Cardiac muscle cell (in vitro differentiated cells and primary cell): Measurements from ENCODE around the gene ZNF611. TPM values are rescaled to one million over a fixed set of nuclear protein-coding genes. Genes with fewer than 3 reads are reported as not detected.
"Not testable (repeated sequence)": the region's sequence is repeated elsewhere in the genome, so short reads cannot be mapped to it uniquely, and the experiment has no call there.

Source experiments
- DNase-seq, 2 donors: peaks; one replicate each; pipeline versions ENCODE4 v3.0.0 to v3.0.0-alpha.2; 2010 to 2017; ENCODE audit warnings: low read depth in 1 of 2, low spot score in 1 of 2
- H3K27ac ChIP-seq: fragments of 200-600 bp; sonication (generic); 2 replicates; pipeline ENCODE4 v1.5.1; 2016
- H3K27me3 ChIP-seq: fragments of 200-600 bp; sonication (generic); 2 replicates; pipeline ENCODE4 v1.6.0; 2016; ENCODE audit warnings: control low read depth
- H3K36me3 ChIP-seq: fragments of 200-600 bp; sonication (generic); 2 replicates; pipeline ENCODE4 v1.5.1; 2016; ENCODE audit warnings: control low read depth
- H3K4me1 ChIP-seq: fragments of 200-600 bp; sonication (generic); 2 replicates; pipeline ENCODE4 v1.8.1; 2017; ENCODE audit warnings: low read depth, mild to moderate bottlenecking, mixed run types
- H3K4me3 ChIP-seq: fragments of 200-600 bp; sonication (generic); 2 replicates; pipeline ENCODE4 v1.5.1; 2016; ENCODE audit warnings: mild to moderate bottlenecking
- H3K9me3 ChIP-seq: fragments of 200-600 bp; sonication (generic); 2 replicates; pipeline ENCODE4 v1.5.1; 2017; ENCODE audit warnings: low read depth, mild to moderate bottlenecking, control low read depth
- CTCF ChIP-seq: IDR thresholded peaks from 2 replicates; pipeline ENCODE4 v1.5.1; 2012; ENCODE audit warnings: low read depth, mild to moderate bottlenecking, low read length
- polyA plus RNA-seq: library from polyadenylated mRNA; unstranded; fragments of >200 nt; fragmentation: Nextera tagmentation; extraction: Ambion mirVana; gene quantifications from 2 replicates; pipeline ENCODE4 v1.2.1, GENCODE V29; 2016
- total RNA-seq: library from RNA; depleted of rRNA; stranded (reverse); fragments of >200 nt; gene quantifications from 2 replicates; pipeline ENCODE4 v1.2.3, GENCODE V29; 2016

The ZNF611 gene
- total and polyA plus RNA-seq, 2 experiments from 2014 or later = 12.4 to 15.4 TPM

GRCh38 chr19:52743091-52743490, 8.2 kb upstream of the ZNF611 start:
- H3K4me1 ChIP-seq = peaks cover 12% of the 10 kb centered on the region
- no peak overlapping the region for H3K4me3 ChIP-seq
- H3K27me3 ChIP-seq = no peaks in the 10 kb centered on the region
- no peaks in the 10 kb centered on the region for H3K36me3 ChIP-seq
- DNase-seq = no peak
- H3K9me3 ChIP-seq = no peaks in the 10 kb centered on the region
- TF ChIP-seq CTCF = no peak
- H3K27ac ChIP-seq = peak overlapping the region; percentile 93

GRCh38 chr19:52742516-52742915, 7.7 kb upstream of the ZNF611 start:
- DNase-seq = no peak
- TF ChIP-seq CTCF = no peak
- H3K27ac ChIP-seq = peak overlapping the region; percentile 93

GRCh38 chr19:52741951-52742485, 7.2 kb upstream of the ZNF611 start:
- TF ChIP-seq CTCF = no peak
- H3K27me3 ChIP-seq = no peaks in the 10 kb centered on the region
- H3K9me3 ChIP-seq = no peaks in the 10 kb centered on the region
- H3K4me1 ChIP-seq = peaks cover 12% of the 10 kb centered on the region
- peak overlapping the region; percentile 93 for H3K27ac ChIP-seq
- H3K4me3 ChIP-seq = no peak overlapping the region
- no peaks in the 10 kb centered on the region for H3K36me3 ChIP-seq
- peak in 1 of 2 donors; percentile 33 for DNase-seq

More at GRCh38 chr19:52742516-52742915, 7.7 kb upstream of the ZNF611 start:
- H3K27me3 ChIP-seq = no peaks in the 10 kb centered on the region
- no peaks in the 10 kb centered on the region for H3K36me3 ChIP-seq
- H3K9me3 ChIP-seq = no peaks in the 10 kb centered on the region
- H3K4me1 ChIP-seq = peaks cover 12% of the 10 kb centered on the region
- H3K4me3 ChIP-seq = no peak overlapping the region

GRCh38 chr19:52741371-52741770, 6.5 kb upstream of the ZNF611 start:
- not testable (repeated sequence) for H3K4me3 ChIP-seq, H3K36me3 ChIP-seq
- H3K27ac ChIP-seq = peak overlapping the region; percentile 93

GRCh38 chr19:52739576-52739975, 4.7 kb upstream of the ZNF611 start:
- Histone ChIP-seq H3K4me3 (no peak overlapping the region), H3K36me3 (no peaks in the 10 kb centered on the region), H3K27me3 (no peaks in the 10 kb centered on the region), H3K9me3 (no peaks in the 10 kb centered on the region), H3K4me1 (peaks cover 26% of the 10 kb centered on the region), H3K27ac (peak overlapping the region; percentile 93)
- no peak for DNase-seq
- TF ChIP-seq CTCF = no peak

More at GRCh38 chr19:52741371-52741770, 6.5 kb upstream of the ZNF611 start:
- peaks cover 13% of the 10 kb centered on the region for H3K4me1 ChIP-seq
- peak in 1 of 2 donors; percentile 23 for DNase-seq
- H3K27me3 ChIP-seq, H3K9me3 ChIP-seq: not testable (repeated sequence)

- peaks cover 14% of the 10 kb centered on the region for H3K4me1 ChIP-seq
- peak overlapping the region; percentile 95 for H3K27ac ChIP-seq
- peak; percentile 50 to 60 for DNase-seq
- H3K36me3 ChIP-seq = no peaks in the 10 kb centered on the region
- H3K27me3 ChIP-seq = no peaks in the 10 kb centered on the region
- no peak for TF ChIP-seq CTCF
- no peaks in the 10 kb centered on the region for H3K9me3 ChIP-seq
- no peak overlapping the region for H3K4me3 ChIP-seq
These were observed 890 bp upstream of the ZNF611 start for GRCh38 chr19:52735734-52736133.
